KMS-11 (cell line): ENCODE measurements around the gene NT5M.

Experiments
- H2AFZ ChIP-seq: fragments of 200-600 bp; sonication (generic); 2 replicates; pipeline ENCODE4 v1.6.1; 2016; ENCODE audit warnings: antibody characterized with exemption, mixed run types, low read depth
- H3K27ac ChIP-seq: fragments of 200-600 bp; sonication (generic); 2 replicates; pipeline ENCODE4 v1.6.1; 2016; ENCODE audit warnings: mild to moderate bottlenecking, mixed run types
- H3K27me3 ChIP-seq: fragments of 200-600 bp; sonication (generic); 2 replicates; pipeline ENCODE4 v1.6.1; 2017; ENCODE audit warnings: mild to moderate bottlenecking, low read depth, mixed run types, moderate library complexity; ENCODE audit not compliant: insufficient read depth
- H3K36me3 ChIP-seq: fragments of 200-600 bp; sonication (generic); 2 replicates; pipeline ENCODE4 v1.6.1; 2017; ENCODE audit warnings: mild to moderate bottlenecking, mixed run types; ENCODE audit not compliant: insufficient read depth
- H3K4me1 ChIP-seq: fragments of 200-600 bp; sonication (generic); 2 replicates; pipeline ENCODE4 v1.6.1; 2016; ENCODE audit warnings: mild to moderate bottlenecking, low read depth, mixed run types; ENCODE audit not compliant: poor library complexity, severe bottlenecking
- H3K4me2 ChIP-seq: fragments of 200-600 bp; sonication (generic); 2 replicates; pipeline ENCODE4 v1.7.0; 2016; ENCODE audit warnings: mild to moderate bottlenecking, mixed run types
- H3K4me3 ChIP-seq: fragments of 200-600 bp; sonication (generic); IDR thresholded peaks from 2 replicates; pipeline ENCODE4 v1.6.1; 2017; ENCODE audit warnings: low read depth, low read length, mixed read lengths; ENCODE audit not compliant: insufficient read depth
- H3K79me2 ChIP-seq: fragments of 200-600 bp; sonication (generic); 2 replicates; pipeline ENCODE4 v1.6.1; 2016; ENCODE audit warnings: low read depth, mixed run types; ENCODE audit not compliant: insufficient read depth
- H3K9ac ChIP-seq: fragments of 200-600 bp; sonication (generic); 2 replicates; pipeline ENCODE4 v1.6.1; 2016; ENCODE audit warnings: mild to moderate bottlenecking, mixed run types
- H4K20me1 ChIP-seq: fragments of 200-600 bp; sonication (generic); 2 replicates; pipeline ENCODE4 v1.6.1; 2016; ENCODE audit warnings: mild to moderate bottlenecking, mixed run types; ENCODE audit not compliant: insufficient read depth
- CTCF ChIP-seq: fragments of 200-600 bp; sonication (generic); conservative IDR thresholded peaks from 2 replicates; pipeline ENCODE4 v1.6.1; 2017; ENCODE audit warnings: low read depth, mild to moderate bottlenecking, antibody characterized with exemption, low read length, moderate library complexity, mixed read lengths

Gene NT5M

GRCh38 chr17:17325816-17326215 is 22.6 kb downstream of the NT5M start:
- Histone ChIP-seq H3K9ac (no peak overlapping the region), H2AFZ (no peak overlapping the region), H3K79me2 (no peaks in the 10 kb centered on the region), H4K20me1 (no peaks in the 10 kb centered on the region), H3K36me3 (no peaks in the 10 kb centered on the region), H3K4me2 (no peak overlapping the region), H3K27ac (no peak overlapping the region), H3K4me1 (no peaks in the 10 kb centered on the region), H3K27me3 (no peaks in the 10 kb centered on the region), H3K4me3 (no peak overlapping the region)
- no peak for TF ChIP-seq CTCF

GRCh38 chr17:17326275-17326875 is 23.2 kb downstream of the NT5M start:
- Histone ChIP-seq H3K27me3 (no peaks in the 10 kb centered on the region), H3K4me2 (no peak overlapping the region), H3K4me1 (no peaks in the 10 kb centered on the region), H3K79me2 (no peaks in the 10 kb centered on the region), H3K9ac (no peak overlapping the region), H4K20me1 (no peaks in the 10 kb centered on the region), H3K4me3 (no peak overlapping the region), H3K36me3 (no peaks in the 10 kb centered on the region), H3K27ac (no peak overlapping the region), H2AFZ (no peak overlapping the region)
- no peak for TF ChIP-seq CTCF

GRCh38 chr17:17328251-17328650 is 25.1 kb downstream of the NT5M start:
- Histone ChIP-seq H3K4me1 (no peaks in the 10 kb centered on the region), H4K20me1 (no peaks in the 10 kb centered on the region), H3K4me2 (no peak overlapping the region), H3K36me3 (no peaks in the 10 kb centered on the region), H3K27me3 (no peaks in the 10 kb centered on the region), H3K4me3 (no peak overlapping the region), H3K9ac (no peak overlapping the region), H2AFZ (no peak overlapping the region), H3K79me2 (no peaks in the 10 kb centered on the region), H3K27ac (no peak overlapping the region)
- TF ChIP-seq CTCF = no peak

GRCh38 chr17:17341452-17341851 is 38.3 kb downstream of the NT5M start:
- Histone ChIP-seq H3K36me3 (no peaks in the 10 kb centered on the region), H2AFZ (no peak overlapping the region), H3K4me1 (no peaks in the 10 kb centered on the region), H4K20me1 (no peaks in the 10 kb centered on the region), H3K27me3 (no peaks in the 10 kb centered on the region), H3K4me2 (no peak overlapping the region), H3K27ac (no peak overlapping the region), H3K79me2 (no peaks in the 10 kb centered on the region), H3K4me3 (no peak overlapping the region), H3K9ac (no peak overlapping the region)
- no peak for TF ChIP-seq CTCF
